Testis (tissue), 2 donors: ENCODE measurements around the gene SH2D1B.

Experiments used
- POLR2A ChIP-seq: fragments of 450-650 bp; IDR thresholded peaks from one replicate; pipeline ENCODE4 v1.6.1; 2017; ENCODE audit warnings: antibody characterized with exemption, mild to moderate bottlenecking, moderate library complexity
- TF ChIP-seq, protein P1 (sequence below), 3 experiments: fragments of 450-650 bp in 2 of 3; fragments of 200-600 bp in 1 of 3; sonication (generic) in 1 of 3; IDR thresholded peaks; one replicate each; pipeline ENCODE4 v1.5.1; 2016 to 2019; ENCODE audit warnings: antibody characterized with exemption in 3 of 3, mild to moderate bottlenecking in 2 of 3, moderate library complexity in 1 of 3

DNA sequence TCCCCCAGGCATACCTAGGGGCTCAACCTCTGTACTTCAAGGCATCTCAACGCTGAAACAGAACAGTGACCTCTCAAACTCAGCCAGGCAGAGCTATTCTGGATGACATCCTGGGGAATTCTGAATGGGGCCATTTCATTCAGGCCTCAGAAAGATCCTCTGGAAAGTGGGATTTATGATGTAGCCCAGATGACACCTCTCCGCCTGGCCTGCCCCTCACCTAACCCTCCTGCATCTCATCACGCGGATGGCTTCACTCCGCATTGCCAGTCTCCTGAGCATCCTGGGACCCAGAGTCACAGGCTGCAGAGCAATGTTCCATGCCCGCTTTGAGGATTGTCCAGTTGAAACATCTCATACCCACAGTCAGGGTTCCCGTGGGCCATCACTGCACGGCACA is 36.5 kb downstream of the SH2D1B start:
- TF ChIP-seq, protein P1, sequence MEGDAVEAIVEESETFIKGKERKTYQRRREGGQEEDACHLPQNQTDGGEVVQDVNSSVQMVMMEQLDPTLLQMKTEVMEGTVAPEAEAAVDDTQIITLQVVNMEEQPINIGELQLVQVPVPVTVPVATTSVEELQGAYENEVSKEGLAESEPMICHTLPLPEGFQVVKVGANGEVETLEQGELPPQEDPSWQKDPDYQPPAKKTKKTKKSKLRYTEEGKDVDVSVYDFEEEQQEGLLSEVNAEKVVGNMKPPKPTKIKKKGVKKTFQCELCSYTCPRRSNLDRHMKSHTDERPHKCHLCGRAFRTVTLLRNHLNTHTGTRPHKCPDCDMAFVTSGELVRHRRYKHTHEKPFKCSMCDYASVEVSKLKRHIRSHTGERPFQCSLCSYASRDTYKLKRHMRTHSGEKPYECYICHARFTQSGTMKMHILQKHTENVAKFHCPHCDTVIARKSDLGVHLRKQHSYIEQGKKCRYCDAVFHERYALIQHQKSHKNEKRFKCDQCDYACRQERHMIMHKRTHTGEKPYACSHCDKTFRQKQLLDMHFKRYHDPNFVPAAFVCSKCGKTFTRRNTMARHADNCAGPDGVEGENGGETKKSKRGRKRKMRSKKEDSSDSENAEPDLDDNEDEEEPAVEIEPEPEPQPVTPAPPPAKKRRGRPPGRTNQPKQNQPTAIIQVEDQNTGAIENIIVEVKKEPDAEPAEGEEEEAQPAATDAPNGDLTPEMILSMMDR (IDR thresholded peaks at IDR 0.05) = no peak
- no peak for TF ChIP-seq POLR2A
